ENCODE measurements around the gene CRAMP1.

CRAMP1 gene

DNA sequence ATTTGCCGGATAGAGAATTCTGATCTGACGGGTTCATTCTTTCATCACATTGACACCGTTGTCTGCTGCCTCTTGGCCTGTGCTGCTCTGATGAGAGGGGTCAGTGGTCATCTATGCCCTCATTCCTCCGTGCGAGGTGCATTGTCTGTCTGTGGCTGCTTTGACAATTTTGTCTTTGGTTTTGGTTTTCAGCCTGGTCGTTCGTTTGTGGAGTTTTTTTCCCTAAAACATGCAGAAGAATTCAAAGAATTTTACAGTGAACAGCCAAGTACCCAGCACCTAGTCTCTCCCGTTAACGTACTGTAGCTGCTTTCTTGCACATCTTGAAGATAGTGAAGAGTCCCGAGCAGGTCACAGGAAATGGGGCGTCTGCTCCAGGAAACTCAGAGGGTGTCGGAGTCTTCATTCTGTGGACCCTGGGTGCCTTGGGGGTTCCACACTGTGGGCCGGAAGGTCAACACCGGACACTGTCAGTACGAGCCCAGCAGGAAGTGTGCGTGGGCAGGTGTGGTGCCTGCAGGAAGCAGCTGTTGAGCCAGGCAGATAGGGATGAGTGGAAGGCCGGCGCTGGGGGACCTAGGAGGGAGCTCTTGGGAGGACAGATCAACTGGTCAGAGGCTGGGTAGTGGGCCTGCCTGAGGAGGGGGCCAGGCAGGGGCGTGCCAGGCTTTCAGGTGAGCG, 28.2 kb downstream of the CRAMP1 start:
- Histone ChIP-seq H3K9me3 (replicated peaks; ENCODE audit: insufficient read depth, low read length) (no peaks in the 10 kb centered on the region), H4K20me1 (ENCODE audit: insufficient read depth, low read length) (no peaks in the 10 kb centered on the region), H3K4me3 (ENCODE audit: low read length) (no peak overlapping the region), H3K79me2 (ENCODE audit: low read length) (no peaks in the 10 kb centered on the region), H3K9ac (ENCODE audit: low read length) (no peak overlapping the region), H3F3A (ENCODE audit: insufficient read depth, low read length) (no peaks in the 10 kb centered on the region), H3K9me2 (replicated peaks; ENCODE audit: insufficient read depth, low read length) (no peaks in the 10 kb centered on the region), H3K27me3 (replicated peaks; ENCODE audit: insufficient read depth, low read length) (no peaks in the 10 kb centered on the region), H3K4me2 (ENCODE audit: low read depth, low read length) (no peak overlapping the region), H3K36me3 (replicated peaks; ENCODE audit: insufficient read depth, low read length) (peaks cover 6% of the 10 kb centered on the region; the same call in 1 of the 2 replicates), H3K4me1 (ENCODE audit: low read length) (no peaks in the 10 kb centered on the region), H2AFZ (ENCODE audit: low read length) (no peak overlapping the region), H3K27ac (ENCODE audit: low read length) (no peak overlapping the region)
- TF ChIP-seq EZH2 (optimal IDR thresholded peaks at IDR 0.05; ENCODE audit: low read depth, low read length) (no peak), EZH2phosphoT487 (IDR thresholded peaks at IDR 0.05; ENCODE audit: low read length) (no peak)
- TF ChIP-seq, protein P1, sequence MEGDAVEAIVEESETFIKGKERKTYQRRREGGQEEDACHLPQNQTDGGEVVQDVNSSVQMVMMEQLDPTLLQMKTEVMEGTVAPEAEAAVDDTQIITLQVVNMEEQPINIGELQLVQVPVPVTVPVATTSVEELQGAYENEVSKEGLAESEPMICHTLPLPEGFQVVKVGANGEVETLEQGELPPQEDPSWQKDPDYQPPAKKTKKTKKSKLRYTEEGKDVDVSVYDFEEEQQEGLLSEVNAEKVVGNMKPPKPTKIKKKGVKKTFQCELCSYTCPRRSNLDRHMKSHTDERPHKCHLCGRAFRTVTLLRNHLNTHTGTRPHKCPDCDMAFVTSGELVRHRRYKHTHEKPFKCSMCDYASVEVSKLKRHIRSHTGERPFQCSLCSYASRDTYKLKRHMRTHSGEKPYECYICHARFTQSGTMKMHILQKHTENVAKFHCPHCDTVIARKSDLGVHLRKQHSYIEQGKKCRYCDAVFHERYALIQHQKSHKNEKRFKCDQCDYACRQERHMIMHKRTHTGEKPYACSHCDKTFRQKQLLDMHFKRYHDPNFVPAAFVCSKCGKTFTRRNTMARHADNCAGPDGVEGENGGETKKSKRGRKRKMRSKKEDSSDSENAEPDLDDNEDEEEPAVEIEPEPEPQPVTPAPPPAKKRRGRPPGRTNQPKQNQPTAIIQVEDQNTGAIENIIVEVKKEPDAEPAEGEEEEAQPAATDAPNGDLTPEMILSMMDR (IDR thresholded peaks at IDR 0.05; ENCODE audit: low read length), result no peak
- no peak for DNase-seq

DNA sequence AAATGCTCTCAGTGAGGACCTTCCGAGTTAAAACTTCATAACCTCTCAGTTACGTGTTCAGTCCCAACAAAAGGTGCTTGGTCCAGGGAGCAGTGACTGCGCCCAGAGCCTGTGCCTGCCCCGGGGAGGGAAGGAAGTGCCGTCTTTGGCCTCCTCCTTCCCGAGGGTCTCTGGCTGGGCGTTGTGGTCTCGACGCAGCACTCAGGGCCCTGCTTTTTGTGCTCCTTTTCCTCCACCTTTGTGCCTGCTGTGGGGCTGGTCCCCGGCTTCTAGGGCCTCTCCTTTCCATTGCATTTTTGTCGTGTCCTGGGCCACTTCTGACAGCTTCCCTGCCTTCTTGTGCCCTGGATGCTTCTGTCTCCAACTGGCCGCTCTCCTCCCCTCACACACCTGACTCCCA, 29.1 kb downstream of the CRAMP1 start:
- no peaks in the 10 kb centered on the region for H3K9me2 ChIP-seq (replicated peaks; ENCODE audit: insufficient read depth, low read length)
- H3K4me2 ChIP-seq (ENCODE audit: low read depth, low read length), result no peak overlapping the region
- H3K79me2 ChIP-seq (ENCODE audit: low read length), result no peaks in the 10 kb centered on the region
- H2AFZ ChIP-seq (ENCODE audit: low read length), result no peak overlapping the region
- no peak for DNase-seq
- no peak overlapping the region for H3K4me3 ChIP-seq (ENCODE audit: low read length)
- H3K4me1 ChIP-seq (ENCODE audit: low read length), result no peaks in the 10 kb centered on the region
- no peaks in the 10 kb centered on the region for H3F3A ChIP-seq (ENCODE audit: insufficient read depth, low read length)
- no peak overlapping the region for H3K27ac ChIP-seq (ENCODE audit: low read length)
- no peaks in the 10 kb centered on the region for H4K20me1 ChIP-seq (ENCODE audit: insufficient read depth, low read length)
- H3K36me3 ChIP-seq (replicated peaks; ENCODE audit: insufficient read depth, low read length), result peaks cover 6% of the 10 kb centered on the region; the same call in 1 of the 2 replicates
- no peaks in the 10 kb centered on the region for H3K27me3 ChIP-seq (replicated peaks; ENCODE audit: insufficient read depth, low read length)
- TF ChIP-seq EZH2phosphoT487 (IDR thresholded peaks at IDR 0.05; ENCODE audit: low read length) (no peak), EZH2 (optimal IDR thresholded peaks at IDR 0.05; ENCODE audit: low read depth, low read length) (no peak)
- TF ChIP-seq, protein P1 (IDR thresholded peaks at IDR 0.05; ENCODE audit: low read length), result no peak
- H3K9ac ChIP-seq (ENCODE audit: low read length), result no peak overlapping the region
- H3K9me3 ChIP-seq (replicated peaks; ENCODE audit: insufficient read depth, low read length), result no peaks in the 10 kb centered on the region

DNA sequence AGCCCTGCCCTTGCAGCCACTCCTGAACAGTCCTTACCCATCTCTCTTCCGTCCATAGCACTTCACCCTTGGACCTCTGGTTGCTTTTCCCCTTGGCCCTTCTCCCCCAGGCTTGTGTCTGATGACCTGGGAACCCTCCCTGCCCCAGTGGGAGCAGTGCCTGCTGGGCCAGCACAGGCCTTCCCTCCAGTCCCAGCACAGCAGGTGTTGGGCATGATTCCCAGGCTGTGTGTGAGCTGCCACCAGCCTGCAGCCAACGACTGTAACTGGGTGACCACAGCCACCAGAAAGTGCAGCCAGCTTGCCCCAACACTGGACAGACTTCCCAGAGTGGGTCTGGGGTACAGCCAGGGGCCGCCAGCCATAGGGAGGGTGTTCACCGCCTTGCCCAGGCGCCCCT, 30.0 kb downstream of the CRAMP1 start:
- H3F3A ChIP-seq (ENCODE audit: insufficient read depth, low read length), result no peaks in the 10 kb centered on the region
- no peak overlapping the region for H3K9ac ChIP-seq (ENCODE audit: low read length)
- H3K36me3 ChIP-seq (replicated peaks; ENCODE audit: insufficient read depth, low read length), result peaks cover 6% of the 10 kb centered on the region; the same call in 1 of the 2 replicates
- H3K79me2 ChIP-seq (ENCODE audit: low read length), result no peaks in the 10 kb centered on the region
- no peaks in the 10 kb centered on the region for H3K9me2 ChIP-seq (replicated peaks; ENCODE audit: insufficient read depth, low read length)
- H3K4me3 ChIP-seq (ENCODE audit: low read length), result no peak overlapping the region
- no peaks in the 10 kb centered on the region for H4K20me1 ChIP-seq (ENCODE audit: insufficient read depth, low read length)
- no peaks in the 10 kb centered on the region for H3K4me1 ChIP-seq (ENCODE audit: low read length)
- no peak overlapping the region for H3K4me2 ChIP-seq (ENCODE audit: low read depth, low read length)
- no peaks in the 10 kb centered on the region for H3K9me3 ChIP-seq (replicated peaks; ENCODE audit: insufficient read depth, low read length)
- H3K27ac ChIP-seq (ENCODE audit: low read length), result no peak overlapping the region
- no peak for TF ChIP-seq EZH2phosphoT487 (IDR thresholded peaks at IDR 0.05; ENCODE audit: low read length)
- TF ChIP-seq, protein P1 (IDR thresholded peaks at IDR 0.05; ENCODE audit: low read length), result no peak
- no peak for TF ChIP-seq EZH2 (optimal IDR thresholded peaks at IDR 0.05; ENCODE audit: low read depth, low read length)
- DNase-seq, result no peak
- H3K27me3 ChIP-seq (replicated peaks; ENCODE audit: insufficient read depth, low read length), result no peaks in the 10 kb centered on the region
- no peak overlapping the region for H2AFZ ChIP-seq (ENCODE audit: low read length)
